Hepatocyte (in vitro differentiated cells): ENCODE results near the gene TUBB2A. TPM values are rescaled to one million over a fixed set of nuclear protein-coding genes. Genes with fewer than 3 reads are reported as not detected.

Experiments
- DNase-seq: peaks from one replicate; pipeline ENCODE4 v3.0.0-alpha.2; 2016; ENCODE audit warnings: low spot score
- H2AFZ ChIP-seq: fragments of 200-600 bp; sonication (generic); 2 replicates; pipeline ENCODE4 v1.6.0; 2016; ENCODE audit warnings: antibody characterized with exemption, mild to moderate bottlenecking
- H3K27ac ChIP-seq: fragments of 200-600 bp; sonication (generic); 2 replicates; pipeline ENCODE4 v1.5.1; 2016; ENCODE audit warnings: mild to moderate bottlenecking
- H3K27me3 ChIP-seq: fragments of 200-600 bp; sonication (generic); 2 replicates; pipeline ENCODE4 v1.6.1; 2016
- H3K36me3 ChIP-seq: fragments of 200-600 bp; sonication (generic); replicated peaks from 2 replicates; pipeline ENCODE4 v1.5.1; 2016; ENCODE audit warnings: low read depth; ENCODE audit not compliant: insufficient read depth
- H3K4me1 ChIP-seq: fragments of 200-600 bp; sonication (generic); 2 replicates; pipeline ENCODE4 v1.5.1; 2016; ENCODE audit warnings: mild to moderate bottlenecking, moderate library complexity; ENCODE audit not compliant: insufficient read depth
- H3K4me2 ChIP-seq: fragments of 200-600 bp; sonication (generic); 2 replicates; pipeline ENCODE4 v1.6.0; 2016
- H3K4me3 ChIP-seq: fragments of 200-600 bp; sonication (generic); 2 replicates; pipeline ENCODE4 v1.5.1; 2016; ENCODE audit warnings: mild to moderate bottlenecking
- H3K79me2 ChIP-seq: fragments of 200-600 bp; sonication (generic); 2 replicates; pipeline ENCODE4 v1.6.0; 2017; ENCODE audit warnings: mild to moderate bottlenecking
- H3K9me2 ChIP-seq: fragments of 200-600 bp; sonication (generic); replicated peaks from 2 replicates; pipeline ENCODE4 v1.6.0; 2017; ENCODE audit warnings: mild to moderate bottlenecking; ENCODE audit not compliant: insufficient read depth
- H3K9me3 ChIP-seq: fragments of 200-600 bp; sonication (generic); 2 replicates; pipeline ENCODE4 v1.5.1; 2016; ENCODE audit warnings: low read depth, mild to moderate bottlenecking
- H4K20me1 ChIP-seq: fragments of 200-600 bp; sonication (generic); 2 replicates; pipeline ENCODE4 v1.6.0; 2016; ENCODE audit warnings: mild to moderate bottlenecking; ENCODE audit not compliant: insufficient read depth, poor library complexity, severe bottlenecking
- EZH2 ChIP-seq: fragments of 200-600 bp; sonication (generic); IDR thresholded peaks from 2 replicates; pipeline ENCODE4 v1.6.1; 2016; ENCODE audit warnings: antibody characterized with exemption, mild to moderate bottlenecking, borderline replicate concordance
- EZH2phosphoT487 ChIP-seq: fragments of 200-600 bp; sonication (generic); IDR thresholded peaks from one replicate; pipeline ENCODE4 v1.6.1; 2018; ENCODE audit warnings: antibody characterized with exemption, mild to moderate bottlenecking, low read depth, moderate library complexity; ENCODE audit not compliant: unreplicated experiment, severe bottlenecking
- WGBS: methylation state at CpG from one replicate; pipeline ENCODE4 v1.1.6; 2016; ENCODE audit warnings: low lambda C conversion rate; ENCODE audit errors: missing lambda C conversion rate; 5-methylcytosine and 5-hydroxymethylcytosine counted together
- polyA plus RNA-seq: library from polyadenylated mRNA; unstranded; fragments of >200 nt; fragmentation: Nextera tagmentation; extraction: Ambion mirVana; gene quantifications from 2 replicates; pipeline ENCODE4 v1.2.1, GENCODE V29; 2016
- total RNA-seq: library from RNA; depleted of rRNA; stranded (reverse); fragments of >200 nt; gene quantifications from 2 replicates; pipeline ENCODE4 v1.2.3, GENCODE V29; 2014
- TF ChIP-seq, protein P1 (sequence below): fragments of 200-600 bp; sonication (generic); IDR thresholded peaks from 2 replicates; pipeline ENCODE4 v1.5.1; 2016; ENCODE audit warnings: antibody characterized with exemption, mild to moderate bottlenecking; ENCODE audit not compliant: poor library complexity

Gene TUBB2A
- total and polyA plus RNA-seq, 2 experiments from 2014 or later, result 115 to 183 TPM

DNA sequence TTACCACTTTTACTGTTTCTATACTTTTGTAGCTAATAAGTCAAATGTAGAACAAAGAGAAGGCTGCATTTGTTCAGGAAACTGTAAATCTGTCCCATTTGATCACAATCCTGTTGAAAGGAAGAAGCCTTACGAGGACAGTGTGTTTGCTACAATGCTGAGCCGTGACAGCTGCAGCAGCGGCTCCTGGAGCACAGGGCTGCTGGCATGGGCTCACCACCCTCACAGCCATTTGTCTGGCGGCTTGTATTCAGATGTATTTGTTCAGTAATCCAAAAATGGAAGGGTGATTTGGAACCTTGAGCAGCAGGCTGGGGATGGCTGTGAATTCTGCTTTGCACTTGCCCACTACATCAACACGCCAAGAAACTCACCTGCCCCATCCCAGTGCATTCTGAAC, 5.7 kb downstream of the TUBB2A start:
- no peaks in the 10 kb centered on the region for H3K36me3 ChIP-seq
- TF ChIP-seq, protein P1, sequence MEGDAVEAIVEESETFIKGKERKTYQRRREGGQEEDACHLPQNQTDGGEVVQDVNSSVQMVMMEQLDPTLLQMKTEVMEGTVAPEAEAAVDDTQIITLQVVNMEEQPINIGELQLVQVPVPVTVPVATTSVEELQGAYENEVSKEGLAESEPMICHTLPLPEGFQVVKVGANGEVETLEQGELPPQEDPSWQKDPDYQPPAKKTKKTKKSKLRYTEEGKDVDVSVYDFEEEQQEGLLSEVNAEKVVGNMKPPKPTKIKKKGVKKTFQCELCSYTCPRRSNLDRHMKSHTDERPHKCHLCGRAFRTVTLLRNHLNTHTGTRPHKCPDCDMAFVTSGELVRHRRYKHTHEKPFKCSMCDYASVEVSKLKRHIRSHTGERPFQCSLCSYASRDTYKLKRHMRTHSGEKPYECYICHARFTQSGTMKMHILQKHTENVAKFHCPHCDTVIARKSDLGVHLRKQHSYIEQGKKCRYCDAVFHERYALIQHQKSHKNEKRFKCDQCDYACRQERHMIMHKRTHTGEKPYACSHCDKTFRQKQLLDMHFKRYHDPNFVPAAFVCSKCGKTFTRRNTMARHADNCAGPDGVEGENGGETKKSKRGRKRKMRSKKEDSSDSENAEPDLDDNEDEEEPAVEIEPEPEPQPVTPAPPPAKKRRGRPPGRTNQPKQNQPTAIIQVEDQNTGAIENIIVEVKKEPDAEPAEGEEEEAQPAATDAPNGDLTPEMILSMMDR, result no peak
- TF ChIP-seq EZH2 (no peak), EZH2phosphoT487 (no peak)
- H3K9me2 ChIP-seq, result no peaks in the 10 kb centered on the region
- no peaks in the 10 kb centered on the region for H3K27me3 ChIP-seq
- no peak overlapping the region for H2AFZ ChIP-seq
- H3K4me2 ChIP-seq, result no peak overlapping the region
- DNase-seq, result no peak
- no peak overlapping the region for H3K4me3 ChIP-seq
- no peaks in the 10 kb centered on the region for H3K9me3 ChIP-seq
- no peaks in the 10 kb centered on the region for H3K79me2 ChIP-seq
- H3K27ac ChIP-seq, result no peak overlapping the region
- no peaks in the 10 kb centered on the region for H3K4me1 ChIP-seq
- H4K20me1 ChIP-seq, result no peaks in the 10 kb centered on the region
- 72% methylated on average over 5 of the region's 5 CpGs for WGBS

DNA sequence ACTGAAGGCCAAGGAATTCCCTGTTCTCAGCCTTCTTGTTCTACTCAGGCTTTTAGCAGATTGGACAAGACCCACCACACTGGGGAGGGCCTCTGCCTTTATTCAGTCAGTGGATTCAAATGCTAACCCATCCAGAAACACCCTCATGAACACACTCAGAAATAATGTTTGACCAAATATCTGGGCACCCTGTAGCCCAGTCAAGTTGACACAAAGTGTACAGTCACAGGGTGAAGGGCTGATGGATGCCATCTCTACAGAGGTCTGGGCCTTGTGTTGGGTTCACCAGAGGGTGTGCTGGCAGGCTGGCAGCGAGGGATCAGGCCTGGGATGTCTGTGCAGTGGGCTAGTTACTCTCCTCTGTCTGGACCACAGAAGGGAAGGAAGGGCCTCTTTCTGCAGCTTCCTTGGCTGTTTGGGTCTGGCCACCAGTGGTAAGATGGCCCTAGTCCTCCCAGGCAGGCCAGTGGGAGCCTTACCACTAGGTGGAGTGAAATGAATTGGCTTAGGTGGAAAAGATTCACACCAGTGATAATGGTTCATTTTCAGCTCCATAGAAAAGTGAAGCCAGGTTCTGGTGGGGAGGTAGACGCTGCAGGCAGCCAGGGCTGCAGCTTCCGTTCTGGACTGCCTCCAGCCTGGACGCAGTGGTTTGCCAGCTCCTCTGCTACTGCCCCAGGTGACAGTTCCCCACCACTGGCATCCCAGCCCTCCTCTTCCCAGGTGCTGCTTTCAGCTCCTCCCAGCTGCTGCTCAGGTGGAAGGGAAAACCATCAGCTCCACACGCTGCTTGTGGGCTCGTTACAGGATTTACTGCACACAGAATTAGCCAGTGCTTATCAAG, 9.2 kb downstream of the TUBB2A start:
- Histone ChIP-seq H3K36me3 (no peaks in the 10 kb centered on the region), H3K9me2 (no peaks in the 10 kb centered on the region), H4K20me1 (no peaks in the 10 kb centered on the region), H3K4me1 (no peaks in the 10 kb centered on the region), H3K27me3 (no peaks in the 10 kb centered on the region), H2AFZ (no peak overlapping the region), H3K4me2 (no peak overlapping the region), H3K27ac (no peak overlapping the region), H3K4me3 (no peak overlapping the region), H3K79me2 (no peaks in the 10 kb centered on the region), H3K9me3 (no peaks in the 10 kb centered on the region)
- DNase-seq, result no peak
- 90% methylated on average over 6 of the region's 6 CpGs for WGBS
- TF ChIP-seq EZH2, result no peak
- TF ChIP-seq, protein P1, result no peak
- no peak for TF ChIP-seq EZH2phosphoT487

DNA sequence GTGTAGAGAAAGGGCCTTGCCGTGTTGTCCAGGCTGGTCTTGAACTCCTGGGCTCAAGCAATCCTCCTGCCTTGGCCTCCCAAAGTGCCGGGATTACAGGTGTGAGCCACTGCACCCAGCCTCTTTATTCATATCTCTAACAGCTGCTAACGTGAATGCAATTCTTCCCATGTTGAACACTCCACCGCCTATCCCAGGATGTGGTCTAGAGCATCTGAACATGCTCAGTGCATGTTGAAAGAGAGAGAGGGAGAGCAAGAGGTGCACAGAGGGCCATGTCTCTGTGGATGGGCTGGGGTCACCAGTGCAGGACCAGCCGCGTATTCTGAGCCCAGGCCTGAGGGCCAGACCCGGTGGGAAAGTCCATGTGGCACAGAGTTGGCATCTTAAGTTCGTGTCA, 12.8 kb downstream of the TUBB2A start:
- Histone ChIP-seq H3K4me2 (no peak overlapping the region), H3K79me2 (no peaks in the 10 kb centered on the region), H3K36me3 (no peaks in the 10 kb centered on the region), H3K9me3 (no peaks in the 10 kb centered on the region), H3K27me3 (no peaks in the 10 kb centered on the region), H3K9me2 (no peaks in the 10 kb centered on the region), H4K20me1 (no peaks in the 10 kb centered on the region), H3K4me3 (no peak overlapping the region), H3K4me1 (no peaks in the 10 kb centered on the region), H2AFZ (no peak overlapping the region), H3K27ac (no peak overlapping the region)
- TF ChIP-seq EZH2phosphoT487 (no peak), EZH2 (no peak)
- TF ChIP-seq, protein P1, result no peak
- DNase-seq, result no peak
- WGBS, result 83% methylated on average over 8 of the region's 8 CpGs
